HEK293 (cell line): ENCODE data around the gene TDRD9.

Experiments used
- CTCF ChIA-PET: fragments of 350-600 bp; formaldehyde crosslinking; extraction: SDS; loops from one replicate; lab custom pipeline; 2021; ENCODE audit warnings: antibody characterized with exemption; lab: Yijun Ruan, JAX
- POLR2A ChIA-PET: fragments of 300-600 bp; formaldehyde crosslinking; extraction: SDS; loops from one replicate; lab custom pipeline; 2020; ENCODE audit warnings: antibody characterized with exemption, inconsistent platforms; lab: Yijun Ruan, JAX
- H3K27ac ChIP-seq: fragments of 200-500 bp; sonication (Bioruptor generic); 2 replicates; pipeline ENCODE4 v1.5.1; 2014; ENCODE audit warnings: low read depth, low read length, control low read depth, inconsistent platforms; ENCODE audit errors: extremely low read depth
- H3K36me3 ChIP-seq, 2 experiments: fragments of 200-500 bp in 1 of 2; sonication (Bioruptor generic) in 1 of 2; 1 replicate in 1 of 2; 2 replicates in 1 of 2; pipeline ENCODE4 v1.5.1; 2014 to 2017; ENCODE audit warnings: inconsistent platforms in 2 of 2, low read length in 2 of 2; ENCODE audit not compliant: control insufficient read depth in 2 of 2, insufficient read depth in 1 of 2
- H3K4me1 ChIP-seq: fragments of 200-500 bp; sonication (Bioruptor generic); 2 replicates; pipeline ENCODE4 v1.5.1; 2014; ENCODE audit warnings: mild to moderate bottlenecking, low read length, inconsistent platforms; ENCODE audit not compliant: control insufficient read depth, insufficient read depth
- H3K4me3 ChIP-seq: 2 replicates; pipeline ENCODE4 v1.5.1; 2011; ENCODE audit warnings: low read depth, mild to moderate bottlenecking, control low read depth, low read length, moderate library complexity
- H3K9me3 ChIP-seq: fragments of 200-500 bp; sonication (Bioruptor generic); 2 replicates; pipeline ENCODE4 v1.5.1; 2014; ENCODE audit warnings: low read depth, low read length, inconsistent platforms; ENCODE audit not compliant: control insufficient read depth, insufficient read depth
- GLI4 ChIP-seq: fragments of 450-650 bp; formaldehyde crosslinking; IDR thresholded peaks from 2 replicates; pipeline ENCODE4 v1.5.1; 2016; ENCODE audit warnings: missing biosample characterization, missing genetic modification characterization
- HOXD13 ChIP-seq: sonication (generic); formaldehyde crosslinking; IDR thresholded peaks from 2 replicates; pipeline ENCODE4 v1.8.0; 2022; ENCODE audit warnings: missing genetic modification reagents, borderline replicate concordance
- IKZF3 ChIP-seq: fragments of 450-650 bp; IDR thresholded peaks from 2 replicates; pipeline ENCODE4 v1.5.0; 2018; ENCODE audit warnings: missing biosample characterization, mild to moderate bottlenecking, missing genetic modification characterization, moderate library complexity
- WT1 ChIP-seq: fragments of 450-650 bp; formaldehyde crosslinking; IDR thresholded peaks from 2 replicates; pipeline ENCODE4 v1.5.1; 2016; ENCODE audit warnings: missing biosample characterization, missing genetic modification characterization
- YY1 ChIP-seq: fragments of 450-650 bp; formaldehyde crosslinking; IDR thresholded peaks from 2 replicates; pipeline ENCODE4 v1.5.1; 2018; ENCODE audit warnings: missing biosample characterization, missing genetic modification characterization
- YY2 ChIP-seq: fragments of 450-650 bp; formaldehyde crosslinking; IDR thresholded peaks from 2 replicates; pipeline ENCODE4 v1.5.1; 2016; ENCODE audit warnings: missing biosample characterization, missing genetic modification characterization
- ZFP41 ChIP-seq: fragments of 450-650 bp; formaldehyde crosslinking; IDR thresholded peaks from 2 replicates; pipeline ENCODE4 v1.5.1; 2016; ENCODE audit warnings: missing biosample characterization, missing genetic modification characterization, borderline replicate concordance
- ZNF114 ChIP-seq: fragments of 450-650 bp; formaldehyde crosslinking; IDR thresholded peaks from 2 replicates; pipeline ENCODE4 v1.5.0; 2017; ENCODE audit warnings: missing biosample characterization, missing genetic modification characterization
- ZNF140 ChIP-seq: fragments of 450-650 bp; formaldehyde crosslinking; IDR thresholded peaks from 2 replicates; pipeline ENCODE4 v1.5.1; 2016; ENCODE audit warnings: missing biosample characterization, missing genetic modification characterization
- ZNF155 ChIP-seq: fragments of 450-650 bp; formaldehyde crosslinking; IDR thresholded peaks from 2 replicates; pipeline ENCODE4 v1.5.1; 2016; ENCODE audit warnings: missing biosample characterization, missing genetic modification characterization
- ZNF19 ChIP-seq: fragments of 450-650 bp; formaldehyde crosslinking; IDR thresholded peaks from 2 replicates; pipeline ENCODE4; 2016; ENCODE audit warnings: missing biosample characterization, missing genetic modification characterization, low read depth
- ZNF248 ChIP-seq: fragments of 450-650 bp; formaldehyde crosslinking; IDR thresholded peaks from 2 replicates; pipeline ENCODE4 v1.5.1; 2017; ENCODE audit warnings: missing biosample characterization, missing genetic modification characterization
- ZNF274 ChIP-seq, 2 experiments: fragments of 200-500 bp in 1 of 2; fragments of 450-650 bp in 1 of 2; sonication (Bioruptor generic) in 1 of 2; formaldehyde crosslinking in 1 of 2; IDR thresholded peaks; 2 replicates each; pipeline versions ENCODE4 v1.5.1 to v1.6.1; 2014 to 2016; ENCODE audit warnings: borderline replicate concordance in 1 of 2, inconsistent platforms in 1 of 2, low read length in 1 of 2, missing biosample characterization in 1 of 2, missing genetic modification characterization in 1 of 2
- ZNF311 ChIP-seq: fragments of 450-650 bp; formaldehyde crosslinking; IDR thresholded peaks from 2 replicates; pipeline ENCODE4 v1.5.1; 2017; ENCODE audit warnings: missing biosample characterization, missing genetic modification characterization, borderline replicate concordance
- ZNF324 ChIP-seq: fragments of 450-650 bp; formaldehyde crosslinking; IDR thresholded peaks from 2 replicates; pipeline ENCODE4 v1.5.1; 2016; ENCODE audit warnings: missing biosample characterization, missing genetic modification characterization
- ZNF341 ChIP-seq: fragments of 450-650 bp; formaldehyde crosslinking; IDR thresholded peaks from 2 replicates; pipeline ENCODE4; 2016; ENCODE audit warnings: low read depth, missing biosample characterization, missing genetic modification characterization
- ZNF350 ChIP-seq: fragments of 450-650 bp; formaldehyde crosslinking; IDR thresholded peaks from 2 replicates; pipeline ENCODE4 v1.5.0; 2017; ENCODE audit warnings: missing biosample characterization, mild to moderate bottlenecking, missing genetic modification characterization
- ZNF514 ChIP-seq: fragments of 450-650 bp; formaldehyde crosslinking; IDR thresholded peaks from 2 replicates; pipeline ENCODE4 v1.5.1; 2016; ENCODE audit warnings: missing biosample characterization, missing genetic modification characterization
- ZNF544 ChIP-seq: fragments of 450-650 bp; formaldehyde crosslinking; IDR thresholded peaks from 2 replicates; pipeline ENCODE4 v1.5.0; 2017; ENCODE audit warnings: missing biosample characterization, missing genetic modification characterization
- ZNF560 ChIP-seq: fragments of 450-650 bp; formaldehyde crosslinking; IDR thresholded peaks from 2 replicates; pipeline ENCODE4 v1.5.1; 2017; ENCODE audit warnings: missing biosample characterization, missing genetic modification characterization, borderline replicate concordance
- ZNF629 ChIP-seq: fragments of 450-650 bp; formaldehyde crosslinking; IDR thresholded peaks from 2 replicates; pipeline ENCODE4 v1.5.1; 2017; ENCODE audit warnings: missing biosample characterization, missing genetic modification characterization
- ZNF670 ChIP-seq: fragments of 450-650 bp; formaldehyde crosslinking; IDR thresholded peaks from 2 replicates; pipeline ENCODE4 v1.5.1; 2016; ENCODE audit warnings: missing biosample characterization, missing genetic modification characterization, low read depth
- ZSCAN23 ChIP-seq: fragments of 450-650 bp; formaldehyde crosslinking; IDR thresholded peaks from 2 replicates; pipeline ENCODE4 v1.5.1; 2016; ENCODE audit warnings: missing biosample characterization, missing genetic modification characterization
- TF ChIP-seq, protein P1 (sequence below): fragments of 450-650 bp; formaldehyde crosslinking; IDR thresholded peaks from 2 replicates; pipeline ENCODE4 v1.5.1; 2017; ENCODE audit warnings: missing biosample characterization, missing genetic modification characterization
- TF ChIP-seq, protein P2 (sequence below): fragments of 450-650 bp; formaldehyde crosslinking; optimal IDR thresholded peaks from 2 replicates; pipeline ENCODE3; 2016; ENCODE audit warnings: missing biosample characterization, mild to moderate bottlenecking, missing genetic modification characterization

Gene TDRD9, protein sequence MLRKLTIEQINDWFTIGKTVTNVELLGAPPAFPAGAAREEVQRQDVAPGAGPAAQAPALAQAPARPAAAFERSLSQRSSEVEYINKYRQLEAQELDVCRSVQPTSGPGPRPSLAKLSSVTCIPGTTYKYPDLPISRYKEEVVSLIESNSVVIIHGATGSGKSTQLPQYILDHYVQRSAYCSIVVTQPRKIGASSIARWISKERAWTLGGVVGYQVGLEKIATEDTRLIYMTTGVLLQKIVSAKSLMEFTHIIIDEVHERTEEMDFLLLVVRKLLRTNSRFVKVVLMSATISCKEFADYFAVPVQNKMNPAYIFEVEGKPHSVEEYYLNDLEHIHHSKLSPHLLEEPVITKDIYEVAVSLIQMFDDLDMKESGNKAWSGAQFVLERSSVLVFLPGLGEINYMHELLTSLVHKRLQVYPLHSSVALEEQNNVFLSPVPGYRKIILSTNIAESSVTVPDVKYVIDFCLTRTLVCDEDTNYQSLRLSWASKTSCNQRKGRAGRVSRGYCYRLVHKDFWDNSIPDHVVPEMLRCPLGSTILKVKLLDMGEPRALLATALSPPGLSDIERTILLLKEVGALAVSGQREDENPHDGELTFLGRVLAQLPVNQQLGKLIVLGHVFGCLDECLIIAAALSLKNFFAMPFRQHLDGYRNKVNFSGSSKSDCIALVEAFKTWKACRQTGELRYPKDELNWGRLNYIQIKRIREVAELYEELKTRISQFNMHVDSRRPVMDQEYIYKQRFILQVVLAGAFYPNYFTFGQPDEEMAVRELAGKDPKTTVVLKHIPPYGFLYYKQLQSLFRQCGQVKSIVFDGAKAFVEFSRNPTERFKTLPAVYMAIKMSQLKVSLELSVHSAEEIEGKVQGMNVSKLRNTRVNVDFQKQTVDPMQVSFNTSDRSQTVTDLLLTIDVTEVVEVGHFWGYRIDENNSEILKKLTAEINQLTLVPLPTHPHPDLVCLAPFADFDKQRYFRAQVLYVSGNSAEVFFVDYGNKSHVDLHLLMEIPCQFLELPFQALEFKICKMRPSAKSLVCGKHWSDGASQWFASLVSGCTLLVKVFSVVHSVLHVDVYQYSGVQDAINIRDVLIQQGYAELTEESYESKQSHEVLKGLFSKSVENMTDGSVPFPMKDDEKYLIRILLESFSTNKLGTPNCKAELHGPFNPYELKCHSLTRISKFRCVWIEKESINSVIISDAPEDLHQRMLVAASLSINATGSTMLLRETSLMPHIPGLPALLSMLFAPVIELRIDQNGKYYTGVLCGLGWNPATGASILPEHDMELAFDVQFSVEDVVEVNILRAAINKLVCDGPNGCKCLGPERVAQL (N-terminal part only)

DNA sequence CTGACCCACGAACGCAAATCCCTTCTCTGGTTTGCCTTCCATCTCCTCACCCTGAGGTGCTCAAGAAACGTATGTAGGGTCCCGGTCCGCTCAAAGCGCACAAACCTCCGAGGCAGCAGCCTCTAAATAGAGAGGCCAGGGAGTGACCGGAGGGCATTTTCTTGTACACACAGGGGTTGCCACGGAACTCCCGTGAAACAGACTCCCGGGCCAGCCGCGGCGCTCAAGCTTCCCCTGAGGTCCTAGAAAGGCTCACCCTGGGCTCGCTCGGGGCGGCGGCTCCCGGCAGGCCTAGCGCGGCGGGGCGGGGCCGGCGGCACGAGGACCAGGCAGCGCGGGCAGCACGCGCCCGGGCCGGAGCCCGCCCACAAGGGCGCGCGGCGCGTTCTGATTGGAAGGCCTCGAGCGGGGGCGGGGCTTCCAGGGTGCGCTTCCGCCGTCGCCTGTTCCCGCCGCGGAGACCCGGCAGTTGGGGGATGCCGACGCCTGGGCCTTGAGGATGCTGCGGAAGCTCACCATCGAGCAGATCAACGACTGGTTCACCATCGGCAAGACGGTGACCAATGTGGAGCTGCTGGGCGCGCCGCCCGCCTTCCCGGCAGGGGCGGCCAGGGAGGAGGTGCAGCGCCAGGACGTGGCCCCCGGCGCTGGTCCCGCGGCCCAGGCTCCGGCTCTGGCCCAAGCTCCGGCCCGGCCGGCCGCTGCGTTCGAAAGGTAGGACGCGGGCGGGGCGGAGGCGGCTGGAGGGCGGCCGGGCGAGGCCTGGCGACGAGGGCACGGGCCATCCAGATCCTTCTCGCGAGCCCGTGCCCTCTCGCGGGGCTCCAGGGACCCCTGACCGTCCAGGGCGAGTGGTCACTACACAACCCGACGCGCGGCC lies at the start of gene TDRD9:
TSS of gene TDRD9 (plus strand) at position 446 of the 880 bp plus-strand sequence. CDS start at position 500, 54 bp downstream.
- peaks cover 2% of the 10 kb centered on the region; the same call in 1 of the 2 replicates for H3K4me1 ChIP-seq
- no peak within 1 kb of the TSS for H3K27ac ChIP-seq
- no peak within 1 kb of the TSS for H3K4me3 ChIP-seq
- no peaks in the 10 kb centered on the region for H3K9me3 ChIP-seq
- CTCF ChIA-PET = interaction anchor here (0.6 to 0.7 kb wide), 2 partner anchors 32 to 123 kb away, joined by 3 read pairs; no protein-coding TSS in a partner anchor
- H3K36me3 ChIP-seq = no peaks in the 10 kb centered on the region
- TF ChIP-seq ZNF324 (tag by site-specific recombination) (no peak), ZNF155 (tag by site-specific recombination) (no peak), ZNF341 (tag by site-specific recombination) (no peak), ZNF114 (tag by site-specific recombination) (no peak), ZNF311 (tag by site-specific recombination) (no peak), ZNF140 (tag by site-specific recombination) (no peak), WT1 (tag by site-specific recombination) (no peak), YY1 (no peak), ZNF248 (tag by site-specific recombination) (no peak), YY2 (tag by site-specific recombination) (no peak), ZNF350 (no peak), ZNF560 (tag by site-specific recombination) (no peak), ZNF19 (no peak), ZNF544 (tag by site-specific recombination) (no peak), ZFP41 (tag by site-specific recombination) (no peak), ZNF629 (no peak), ZNF274 (IDR thresholded peaks at IDR 0.05; ENCODE audit: low read length) (no peak), ZNF274 (tag by site-specific recombination; IDR thresholded peaks at IDR 0.05; ENCODE audit: borderline replicate concordance) (no peak), ZNF670 (tag by site-specific recombination) (no peak)
- TF ChIP-seq, protein P1, sequence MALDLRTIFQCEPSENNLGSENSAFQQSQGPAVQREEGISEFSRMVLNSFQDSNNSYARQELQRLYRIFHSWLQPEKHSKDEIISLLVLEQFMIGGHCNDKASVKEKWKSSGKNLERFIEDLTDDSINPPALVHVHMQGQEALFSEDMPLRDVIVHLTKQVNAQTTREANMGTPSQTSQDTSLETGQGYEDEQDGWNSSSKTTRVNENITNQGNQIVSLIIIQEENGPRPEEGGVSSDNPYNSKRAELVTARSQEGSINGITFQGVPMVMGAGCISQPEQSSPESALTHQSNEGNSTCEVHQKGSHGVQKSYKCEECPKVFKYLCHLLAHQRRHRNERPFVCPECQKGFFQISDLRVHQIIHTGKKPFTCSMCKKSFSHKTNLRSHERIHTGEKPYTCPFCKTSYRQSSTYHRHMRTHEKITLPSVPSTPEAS = no peak
- POLR2A ChIA-PET = no interaction called here

DNA sequence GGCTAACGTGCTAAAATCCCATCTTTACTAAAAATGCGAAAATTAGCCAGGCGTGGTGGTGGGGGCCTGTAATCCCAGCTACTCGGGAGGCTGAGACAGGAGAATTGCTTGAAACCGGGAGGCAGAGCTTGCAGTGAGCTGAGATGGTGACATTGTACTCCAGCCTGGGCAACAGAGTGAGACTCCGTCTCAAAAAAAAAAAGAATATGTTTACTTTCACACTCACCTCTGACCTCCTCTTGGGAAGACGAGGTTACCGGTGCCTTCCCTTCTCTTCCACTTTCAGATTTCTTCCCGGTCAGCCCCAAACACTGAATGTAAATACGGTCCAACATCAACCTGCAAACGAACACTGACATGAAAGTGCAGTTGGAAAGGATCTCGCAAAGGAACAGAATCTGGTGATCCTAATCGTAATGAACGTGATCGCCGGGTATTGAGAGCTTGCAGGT lies 49.1 kb upstream of the TDRD9 start:
- Histone ChIP-seq H3K4me1 (no peaks in the 10 kb centered on the region), H3K4me3 (no peak overlapping the region), H3K36me3 (no peaks in the 10 kb centered on the region), H3K9me3 (no peaks in the 10 kb centered on the region), H3K27ac (no peak overlapping the region)
- TF ChIP-seq, protein P2, sequence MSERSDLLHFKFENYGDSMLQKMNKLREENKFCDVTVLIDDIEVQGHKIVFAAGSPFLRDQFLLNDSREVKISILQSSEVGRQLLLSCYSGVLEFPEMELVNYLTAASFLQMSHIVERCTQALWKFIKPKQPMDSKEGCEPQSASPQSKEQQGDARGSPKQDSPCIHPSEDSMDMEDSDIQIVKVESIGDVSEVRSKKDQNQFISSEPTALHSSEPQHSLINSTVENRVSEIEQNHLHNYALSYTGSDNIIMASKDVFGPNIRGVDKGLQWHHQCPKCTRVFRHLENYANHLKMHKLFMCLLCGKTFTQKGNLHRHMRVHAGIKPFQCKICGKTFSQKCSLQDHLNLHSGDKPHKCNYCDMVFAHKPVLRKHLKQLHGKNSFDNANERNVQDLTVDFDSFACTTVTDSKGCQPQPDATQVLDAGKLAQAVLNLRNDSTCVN (tag by site-specific recombination) = no peak
- TF ChIP-seq ZNF514 (tag by site-specific recombination) (no peak), HOXD13 (no peak), IKZF3 (no peak), GLI4 (no peak), ZSCAN23 (tag by site-specific recombination) (no peak)
- TF ChIP-seq, all 188 proteins: peak for 0
- ChIA-PET CTCF (interaction anchor here (1.3 to 2.7 kb wide), 2 partner anchors 11 to 21 kb away, joined by 3 to 17 read pairs; no protein-coding TSS in a partner anchor), POLR2A (no interaction called here)
